GM06990 (cell line): ENCODE data around the gene FAM107B.

Experiments used
- DNase-seq: peaks from one replicate; pipeline ENCODE4 v3.0.0-alpha.2; 2011; ENCODE audit not compliant: insufficient read length; ENCODE audit errors: extremely low read depth
- H3K27me3 ChIP-seq: replicated peaks from 2 replicates; pipeline ENCODE4 v1.6.0; 2011; ENCODE audit warnings: low read length; ENCODE audit not compliant: control insufficient read depth, insufficient read depth
- H3K36me3 ChIP-seq: 2 replicates; pipeline ENCODE4 v1.5.1; 2011; ENCODE audit warnings: low read length; ENCODE audit not compliant: control insufficient read depth, insufficient read depth
- H3K4me3 ChIP-seq: replicated peaks from 2 replicates; pipeline ENCODE4 v1.5.1; 2011; ENCODE audit warnings: low read depth, mild to moderate bottlenecking, control low read depth, low read length
- CTCF ChIP-seq: IDR thresholded peaks from 2 replicates; pipeline ENCODE4 v1.5.1; 2011; ENCODE audit warnings: low read length, control low read depth, mild to moderate bottlenecking, inconsistent platforms; ENCODE audit not compliant: insufficient read depth, poor library complexity, severe bottlenecking

The FAM107B gene

GRCh38 chr10:14782691-14783363, 8.1 kb upstream of the FAM107B start:
- Histone ChIP-seq H3K36me3 (no peaks in the 10 kb centered on the region), H3K27me3 (no peaks in the 10 kb centered on the region), H3K4me3 (no peak overlapping the region)
- no peak for DNase-seq
- no peak for TF ChIP-seq CTCF

- H3K4me3 ChIP-seq: no peak overlapping the region
- H3K36me3 ChIP-seq: no peaks in the 10 kb centered on the region
- DNase-seq: no peak
- no peak for TF ChIP-seq CTCF
- no peaks in the 10 kb centered on the region for H3K27me3 ChIP-seq
Measured at GRCh38 chr10:14781763-14782162, 7.1 kb upstream of the FAM107B start.

GRCh38 chr10:14779001-14779651, 4.4 kb upstream of the FAM107B start:
- no peak for DNase-seq
- no peaks in the 10 kb centered on the region for H3K36me3 ChIP-seq
- no peak for TF ChIP-seq CTCF
- H3K27me3 ChIP-seq: no peaks in the 10 kb centered on the region
- no peak overlapping the region for H3K4me3 ChIP-seq

- Histone ChIP-seq H3K4me3 (no peak overlapping the region), H3K27me3 (no peaks in the 10 kb centered on the region), H3K36me3 (no peaks in the 10 kb centered on the region)
- TF ChIP-seq CTCF: no peak
- no peak for DNase-seq
Measured at GRCh38 chr10:14776546-14776945, 1.8 kb upstream of the FAM107B start.

GRCh38 chr10:14775656-14776055, 959 bp upstream of the FAM107B start:
- H3K36me3 ChIP-seq: no peaks in the 10 kb centered on the region
- H3K27me3 ChIP-seq: no peaks in the 10 kb centered on the region
- H3K4me3 ChIP-seq: no peak overlapping the region
- TF ChIP-seq CTCF: no peak
- no peak for DNase-seq
